Measurements from ENCODE around the gene SERPINA9.

Gene SERPINA9

DNA sequence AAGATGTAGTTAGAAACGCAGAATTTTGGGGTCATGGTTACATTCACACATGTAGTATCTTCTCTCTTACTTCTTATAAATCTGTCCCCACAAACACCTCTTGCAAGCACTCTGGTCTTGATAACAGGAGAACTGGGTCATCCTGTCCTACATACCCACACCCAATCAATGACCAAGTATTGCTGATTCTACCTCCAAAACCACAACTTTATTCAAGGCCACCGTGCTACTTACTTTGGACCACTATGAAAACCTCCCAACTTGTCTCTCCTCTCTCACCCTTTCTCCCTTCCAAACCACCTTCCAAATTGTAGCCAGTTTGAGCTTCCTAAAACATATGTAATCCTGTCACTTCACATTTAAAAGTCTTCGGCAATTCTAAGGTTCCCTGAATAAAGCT lies 28.8 kb downstream of the SERPINA9 start:
- Histone ChIP-seq H3K4me3 (ENCODE audit: insufficient read depth in 1 of 2, low read depth in 1 of 2, low read length in 2 of 2) (no peak overlapping the region), H2AFZ (ENCODE audit: low read depth, low read length) (no peak overlapping the region), H3K14ac (ENCODE audit: low read length in 2 of 2) (no peak overlapping the region), H3K18ac (ENCODE audit: low read depth in 1 of 2, low read length in 2 of 2) (no peak overlapping the region), H3K27me3 (ENCODE audit: control insufficient read depth in 1 of 2, insufficient read depth in 1 of 2, low read length in 2 of 2) (peaks cover 0 to 70% of the 10 kb centered on the region in 2 experiments), H4K91ac (ENCODE audit: low read length) (no peak overlapping the region), H4K8ac (ENCODE audit: low read length) (no peak overlapping the region), H2AK5ac (ENCODE audit: low read length, severe bottlenecking) (no peak overlapping the region), H3K4me2 (ENCODE audit: low read length, poor library complexity, severe bottlenecking) (no peak overlapping the region), H3K36me3 (ENCODE audit: control insufficient read depth in 1 of 2, insufficient read depth in 2 of 2, low read depth in 1 of 2, low read length in 2 of 2) (no peaks in the 10 kb centered on the region), H3K9ac (ENCODE audit: low read length) (no peak overlapping the region), H3K27ac (ENCODE audit: low read length, poor library complexity, severe bottlenecking) (no peak overlapping the region), H3K4ac (ENCODE audit: low read depth in 1 of 2, low read length in 2 of 2) (no peak overlapping the region), H3K9me3 (ENCODE audit: control insufficient read depth, low read length) (peaks cover 4% of the 10 kb centered on the region), H3K79me1 (replicated peaks; ENCODE audit: low read length, poor library complexity, severe bottlenecking) (no peaks in the 10 kb centered on the region), H2BK120ac (ENCODE audit: low read depth, low read length) (no peak overlapping the region), H3K23ac (ENCODE audit: low read length in 2 of 2) (no peak overlapping the region), H2BK12ac (ENCODE audit: low read length in 2 of 2) (no peak overlapping the region), H3K4me1 (ENCODE audit: control insufficient read depth, insufficient read depth, low read depth, low read length) (no peaks in the 10 kb centered on the region), H2BK15ac (ENCODE audit: low read depth, poor library complexity, severe bottlenecking) (no peak overlapping the region), H2BK5ac (ENCODE audit: low read depth, low read length, poor library complexity, severe bottlenecking) (no peak overlapping the region)
- no peak for DNase-seq
- 37% methylated on average over 2 of the region's 3 CpGs for WGBS

DNA sequence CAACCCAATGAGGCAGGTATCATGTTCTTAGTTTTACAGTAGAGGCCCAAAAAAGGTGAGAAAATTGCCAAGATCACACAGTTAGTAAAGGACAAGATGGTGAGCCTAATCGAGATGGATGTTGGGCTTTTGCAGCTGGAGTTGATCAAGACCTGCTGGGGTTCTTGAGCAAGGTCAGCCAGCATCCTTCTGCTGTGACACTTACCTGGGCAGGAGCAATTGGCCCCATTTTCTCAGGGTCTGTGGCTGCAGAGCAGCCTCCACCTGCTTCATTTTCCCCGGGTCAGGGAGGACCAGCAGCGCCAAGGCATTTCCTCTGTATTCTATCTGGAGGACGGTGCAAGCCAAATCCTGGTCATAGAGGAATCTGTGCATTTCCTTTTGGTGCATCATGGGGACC lies 29.9 kb downstream of the SERPINA9 start:
- Histone ChIP-seq H3K23ac (ENCODE audit: low read length in 2 of 2) (no peak overlapping the region), H3K9me3 (ENCODE audit: control insufficient read depth, low read length) (peaks cover 4% of the 10 kb centered on the region), H3K14ac (ENCODE audit: low read length in 2 of 2) (no peak overlapping the region), H2AFZ (ENCODE audit: low read depth, low read length) (no peak overlapping the region), H2BK15ac (ENCODE audit: low read depth, poor library complexity, severe bottlenecking) (no peak overlapping the region), H2BK12ac (ENCODE audit: low read length in 2 of 2) (no peak overlapping the region), H3K36me3 (ENCODE audit: control insufficient read depth in 1 of 2, insufficient read depth in 2 of 2, low read depth in 1 of 2, low read length in 2 of 2) (no peaks in the 10 kb centered on the region), H2AK5ac (ENCODE audit: low read length, severe bottlenecking) (no peak overlapping the region), H3K4me1 (ENCODE audit: control insufficient read depth, insufficient read depth, low read depth, low read length) (no peaks in the 10 kb centered on the region), H4K8ac (ENCODE audit: low read length) (no peak overlapping the region), H3K4me3 (ENCODE audit: insufficient read depth in 1 of 2, low read depth in 1 of 2, low read length in 2 of 2) (no peak overlapping the region), H4K91ac (ENCODE audit: low read length) (no peak overlapping the region), H3K27ac (ENCODE audit: low read length, poor library complexity, severe bottlenecking) (no peak overlapping the region), H3K18ac (ENCODE audit: low read depth in 1 of 2, low read length in 2 of 2) (no peak overlapping the region), H2BK120ac (ENCODE audit: low read depth, low read length) (no peak overlapping the region), H3K4me2 (ENCODE audit: low read length, poor library complexity, severe bottlenecking) (no peak overlapping the region), H3K27me3 (ENCODE audit: control insufficient read depth in 1 of 2, insufficient read depth in 1 of 2, low read length in 2 of 2) (peaks cover 0 to 61% of the 10 kb centered on the region in 2 experiments), H3K4ac (ENCODE audit: low read depth in 1 of 2, low read length in 2 of 2) (no peak overlapping the region), H3K9ac (ENCODE audit: low read length) (no peak overlapping the region), H3K79me1 (replicated peaks; ENCODE audit: low read length, poor library complexity, severe bottlenecking) (no peaks in the 10 kb centered on the region), H2BK5ac (ENCODE audit: low read depth, low read length, poor library complexity, severe bottlenecking) (no peak overlapping the region)
- WGBS = 57% methylated on average over 4 of the region's 4 CpGs
- DNase-seq = no peak

DNA sequence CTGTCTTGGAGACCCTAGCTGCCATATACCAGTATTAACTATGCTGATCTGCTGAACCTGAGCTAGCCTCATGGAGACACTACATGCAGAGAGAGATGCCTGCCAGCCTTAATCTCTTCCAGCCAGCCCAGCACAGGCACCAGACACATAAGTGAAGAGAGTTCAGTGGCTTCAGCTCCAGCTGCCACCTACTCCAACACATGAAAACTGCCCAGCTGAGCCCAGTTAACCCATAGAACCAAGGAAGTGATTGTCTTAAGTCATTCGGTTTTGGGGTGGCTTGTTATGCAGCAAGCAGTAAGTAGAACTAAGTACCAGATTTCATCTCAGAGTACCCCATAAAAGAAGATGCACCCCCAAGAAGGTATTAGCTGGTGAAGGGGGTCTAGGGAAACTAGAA lies 31.0 kb downstream of the SERPINA9 start:
- Histone ChIP-seq H3K79me1 (replicated peaks; ENCODE audit: low read length, poor library complexity, severe bottlenecking) (no peaks in the 10 kb centered on the region), H3K14ac (ENCODE audit: low read length in 2 of 2) (no peak overlapping the region), H3K4me1 (ENCODE audit: control insufficient read depth, insufficient read depth, low read depth, low read length) (no peaks in the 10 kb centered on the region), H2AFZ (ENCODE audit: low read depth, low read length) (no peak overlapping the region), H4K91ac (ENCODE audit: low read length) (no peak overlapping the region), H3K27ac (ENCODE audit: low read length, poor library complexity, severe bottlenecking) (no peak overlapping the region), H3K4ac (ENCODE audit: low read depth in 1 of 2, low read length in 2 of 2) (no peak overlapping the region), H3K23ac (ENCODE audit: low read length in 2 of 2) (no peak overlapping the region), H3K9ac (ENCODE audit: low read length) (no peak overlapping the region), H3K36me3 (ENCODE audit: control insufficient read depth in 1 of 2, insufficient read depth in 2 of 2, low read depth in 1 of 2, low read length in 2 of 2) (no peaks in the 10 kb centered on the region), H3K18ac (ENCODE audit: low read depth in 1 of 2, low read length in 2 of 2) (no peak overlapping the region), H2BK120ac (ENCODE audit: low read depth, low read length) (no peak overlapping the region), H2BK12ac (ENCODE audit: low read length in 2 of 2) (no peak overlapping the region), H4K8ac (ENCODE audit: low read length) (no peak overlapping the region), H2AK5ac (ENCODE audit: low read length, severe bottlenecking) (no peak overlapping the region), H2BK5ac (ENCODE audit: low read depth, low read length, poor library complexity, severe bottlenecking) (no peak overlapping the region), H2BK15ac (ENCODE audit: low read depth, poor library complexity, severe bottlenecking) (no peak overlapping the region), H3K4me3 (ENCODE audit: insufficient read depth in 1 of 2, low read depth in 1 of 2, low read length in 2 of 2) (no peak overlapping the region), H3K27me3 (ENCODE audit: control insufficient read depth in 1 of 2, insufficient read depth in 1 of 2, low read length in 2 of 2) (peaks cover 0 to 56% of the 10 kb centered on the region in 2 experiments), H3K9me3 (ENCODE audit: control insufficient read depth, low read length) (peaks cover 4% of the 10 kb centered on the region), H3K4me2 (ENCODE audit: low read length, poor library complexity, severe bottlenecking) (no peak overlapping the region)
- DNase-seq = no peak
- WGBS = no CpG with 5 or more reads among the region's 1 CpG

DNA sequence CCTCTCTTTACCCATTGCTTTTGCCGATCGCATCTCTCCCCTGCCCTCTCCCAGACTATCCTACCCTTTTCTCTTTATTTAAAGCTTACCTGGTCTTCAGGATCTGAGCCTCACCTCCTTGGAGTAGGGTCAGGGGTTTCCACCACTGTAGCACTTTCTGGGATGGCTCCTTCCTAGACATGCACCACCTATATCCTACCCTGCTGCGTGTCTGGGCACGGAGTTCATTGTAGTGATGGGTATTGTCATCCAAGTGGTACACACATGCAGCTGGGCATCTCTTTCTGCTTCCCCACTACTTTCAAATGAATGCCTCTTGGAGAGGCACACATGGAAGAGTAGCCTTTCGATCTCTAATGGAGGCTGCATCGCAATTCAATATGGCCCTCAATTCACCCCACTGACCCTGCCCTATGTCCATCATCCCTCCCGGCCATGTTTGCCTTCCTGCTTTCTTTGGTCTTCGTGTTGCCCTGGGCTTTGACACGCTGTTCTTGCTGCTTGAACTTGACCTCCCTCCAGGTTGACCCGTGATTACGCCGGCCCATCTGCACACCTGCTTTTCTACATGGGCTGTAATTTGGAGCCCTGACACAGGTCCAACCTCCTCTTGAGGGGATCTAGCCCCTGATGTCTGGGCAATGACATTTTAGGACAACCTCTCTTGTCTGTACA lies 34.3 kb downstream of the SERPINA9 start:
- no peaks in the 10 kb centered on the region for H3K36me3 ChIP-seq (ENCODE audit: control insufficient read depth in 1 of 2, insufficient read depth in 2 of 2, low read depth in 1 of 2, low read length in 2 of 2)

More for the DNA sequence above, 34.3 kb downstream of the SERPINA9 start:
- H3K4me3 ChIP-seq (ENCODE audit: insufficient read depth in 1 of 2, low read depth in 1 of 2, low read length in 2 of 2) = no peak overlapping the region
- H3K4me1 ChIP-seq (ENCODE audit: control insufficient read depth, insufficient read depth, low read depth, low read length) = no peaks in the 10 kb centered on the region
- peaks cover 0 to 42% of the 10 kb centered on the region in 2 experiments for H3K27me3 ChIP-seq (ENCODE audit: control insufficient read depth in 1 of 2, insufficient read depth in 1 of 2, low read length in 2 of 2)
- no peak overlapping the region for H3K4ac ChIP-seq (ENCODE audit: low read depth in 1 of 2, low read length in 2 of 2)
- H3K14ac ChIP-seq (ENCODE audit: low read length in 2 of 2) = no peak overlapping the region
- no peak overlapping the region for H3K18ac ChIP-seq (ENCODE audit: low read depth in 1 of 2, low read length in 2 of 2)
- 85% methylated on average over 12 of the region's 12 CpGs for WGBS
- peaks cover 4% of the 10 kb centered on the region for H3K9me3 ChIP-seq (ENCODE audit: control insufficient read depth, low read length)
- no peak overlapping the region for H4K91ac ChIP-seq (ENCODE audit: low read length)
- no peak overlapping the region for H2BK15ac ChIP-seq (ENCODE audit: low read depth, poor library complexity, severe bottlenecking)
- H2BK12ac ChIP-seq (ENCODE audit: low read length in 2 of 2) = no peak overlapping the region
- H4K8ac ChIP-seq (ENCODE audit: low read length) = no peak overlapping the region
- H2AK5ac ChIP-seq (ENCODE audit: low read length, severe bottlenecking) = no peak overlapping the region
- H3K79me1 ChIP-seq (replicated peaks; ENCODE audit: low read length, poor library complexity, severe bottlenecking) = no peaks in the 10 kb centered on the region
- H3K23ac ChIP-seq (ENCODE audit: low read length in 2 of 2) = no peak overlapping the region
- H3K4me2 ChIP-seq (ENCODE audit: low read length, poor library complexity, severe bottlenecking) = no peak overlapping the region
- H2BK120ac ChIP-seq (ENCODE audit: low read depth, low read length) = no peak overlapping the region
- H2AFZ ChIP-seq (ENCODE audit: low read depth, low read length) = no peak overlapping the region
- H3K27ac ChIP-seq (ENCODE audit: low read length, poor library complexity, severe bottlenecking) = no peak overlapping the region
- H3K9ac ChIP-seq (ENCODE audit: low read length) = no peak overlapping the region
- no peak for DNase-seq
- H2BK5ac ChIP-seq (ENCODE audit: low read depth, low read length, poor library complexity, severe bottlenecking) = no peak overlapping the region

Measured in mesenchymal stem cell (in vitro differentiated cells and primary cell).